ENCODE results near the gene MAPK1. TPM values are rescaled to one million over a fixed set of nuclear protein-coding genes. Genes with fewer than 3 reads are reported as not detected.
"Not testable (repeated sequence)": the region's sequence is repeated elsewhere in the genome, so short reads cannot be mapped to it uniquely, and the experiment has no call there.

The MAPK1 gene
- total RNA-seq, 2 donors from 2014 or later, result 107 to 154 TPM

GRCh38 chr22:21797444-21798221 lies 69.8 kb downstream of the MAPK1 start:
- Mint-ChIP-seq H3K9me3 (no peaks in the 10 kb centered on the region), H3K27me3 (ENCODE audit: low read depth) (no peaks in the 10 kb centered on the region), H3K27ac (no peak overlapping the region), H3K36me3 (ENCODE audit: insufficient read depth in 2 of 2) (peaks cover 7 to 11% of the 10 kb centered on the region in 2 donors), H3K4me1 (ENCODE audit: low read depth) (peaks cover 5% of the 10 kb centered on the region), H3K4me3 (no peak overlapping the region)
- DNase-seq (no peak), ATAC-seq (replicated peaks in 1 of 2) (no peak)

- Mint-ChIP-seq H3K36me3 (ENCODE audit: insufficient read depth in 2 of 2) (peaks cover 7% of the 10 kb centered on the region in 2 donors), H3K4me3 (no peak overlapping the region), H3K9me3 (no peaks in the 10 kb centered on the region), H3K27ac (no peak overlapping the region), H3K4me1 (ENCODE audit: low read depth) (peaks cover 7% of the 10 kb centered on the region), H3K27me3 (ENCODE audit: low read depth) (no peaks in the 10 kb centered on the region)
- DNase-seq, result no peak
- no peak for ATAC-seq (replicated peaks in 1 of 2)
Observed at GRCh38 chr22:21796863-21797262, 70.6 kb downstream of the MAPK1 start.

GRCh38 chr22:21796231-21796630 lies 71.2 kb downstream of the MAPK1 start:
- DNase-seq (no peak), ATAC-seq (replicated peaks in 1 of 2) (no peak)
- Mint-ChIP-seq H3K4me3 (no peak overlapping the region), H3K27me3 (ENCODE audit: low read depth) (no peaks in the 10 kb centered on the region), H3K36me3 (ENCODE audit: insufficient read depth in 2 of 2) (peaks cover 3 to 6% of the 10 kb centered on the region in 2 donors), H3K27ac (no peak overlapping the region), H3K9me3 (no peaks in the 10 kb centered on the region), H3K4me1 (ENCODE audit: low read depth) (peaks cover 13% of the 10 kb centered on the region)

- not testable (repeated sequence) for DNase-seq; ATAC-seq (replicated peaks in 1 of 2); H3K9me3 Mint-ChIP-seq; H3K4me3 Mint-ChIP-seq; H3K27ac Mint-ChIP-seq; H3K36me3 Mint-ChIP-seq (ENCODE audit: insufficient read depth in 2 of 2); H3K27me3 Mint-ChIP-seq (ENCODE audit: low read depth)
- peaks cover 22% of the 10 kb centered on the region for H3K4me1 Mint-ChIP-seq (ENCODE audit: low read depth)
Observed at GRCh38 chr22:21793716-21794115, 73.7 kb downstream of the MAPK1 start.

GRCh38 chr22:21791635-21792625 lies 75.5 kb downstream of the MAPK1 start:
- H3K36me3 Mint-ChIP-seq (ENCODE audit: insufficient read depth in 2 of 2), result peaks cover 2 to 12% of the 10 kb centered on the region in 2 donors
- H3K4me1 Mint-ChIP-seq (ENCODE audit: low read depth), result peaks cover 22% of the 10 kb centered on the region
- DNase-seq (peak; percentile 61 to 71), ATAC-seq (replicated peaks in 1 of 2) (peak; percentile 97)
- H3K9me3 Mint-ChIP-seq, result no peaks in the 10 kb centered on the region
- no peaks in the 10 kb centered on the region for H3K27me3 Mint-ChIP-seq (ENCODE audit: low read depth)
- no peak overlapping the region for H3K27ac Mint-ChIP-seq
- peak overlapping the region; percentile 23 to 38 for H3K4me3 Mint-ChIP-seq

- peaks cover 22% of the 10 kb centered on the region for H3K4me1 Mint-ChIP-seq (ENCODE audit: low read depth)
- H3K27ac Mint-ChIP-seq; H3K27me3 Mint-ChIP-seq (ENCODE audit: low read depth); H3K9me3 Mint-ChIP-seq: not testable (repeated sequence)
- H3K4me3 Mint-ChIP-seq, result peak overlapping the region; percentile 23 to 38
- peaks cover 0 to 13% of the 10 kb centered on the region in 2 donors for H3K36me3 Mint-ChIP-seq (ENCODE audit: insufficient read depth in 2 of 2)
- ATAC-seq (replicated peaks in 1 of 2), result peak; percentile 12
- peak in 1 of 2 donors; percentile 13 for DNase-seq
Observed at GRCh38 chr22:21790849-21791610, 76.4 kb downstream of the MAPK1 start.

GRCh38 chr22:21790359-21790758 lies 77.1 kb downstream of the MAPK1 start:
- peaks cover 22% of the 10 kb centered on the region for H3K4me1 Mint-ChIP-seq (ENCODE audit: low read depth)
- peaks cover 0 to 15% of the 10 kb centered on the region in 2 donors for H3K36me3 Mint-ChIP-seq (ENCODE audit: insufficient read depth in 2 of 2)
- H3K9me3 Mint-ChIP-seq, result no peaks in the 10 kb centered on the region
- H3K4me3 Mint-ChIP-seq, result no peak overlapping the region
- no peak overlapping the region for H3K27ac Mint-ChIP-seq
- H3K27me3 Mint-ChIP-seq (ENCODE audit: low read depth), result no peaks in the 10 kb centered on the region
- DNase-seq (no peak), ATAC-seq (replicated peaks in 1 of 2) (no peak)

GRCh38 chr22:21787565-21787964 lies 79.9 kb downstream of the MAPK1 start:
- H3K4me3 Mint-ChIP-seq, result not testable (repeated sequence)

GRCh38 chr22:21780259-21780658 lies 87.2 kb downstream of the MAPK1 start:
- no peaks in the 10 kb centered on the region for H3K9me3 Mint-ChIP-seq
- no peaks in the 10 kb centered on the region for H3K4me1 Mint-ChIP-seq (ENCODE audit: low read depth)
- DNase-seq, result no peak
- ATAC-seq (replicated peaks in 1 of 2), result no peak
- no peak overlapping the region for H3K4me3 Mint-ChIP-seq
- no peaks in the 10 kb centered on the region for H3K27me3 Mint-ChIP-seq (ENCODE audit: low read depth)
- no peak overlapping the region for H3K27ac Mint-ChIP-seq
- H3K36me3 Mint-ChIP-seq (ENCODE audit: insufficient read depth in 2 of 2), result peaks cover 0 to 19% of the 10 kb centered on the region in 2 donors

More at GRCh38 chr22:21787565-21787964, 79.9 kb downstream of the MAPK1 start:
- ATAC-seq (replicated peaks in 1 of 2); H3K27ac Mint-ChIP-seq; DNase-seq; H3K9me3 Mint-ChIP-seq; H3K27me3 Mint-ChIP-seq (ENCODE audit: low read depth): not testable (repeated sequence)
- Mint-ChIP-seq H3K4me1 (ENCODE audit: low read depth) (peaks cover 22% of the 10 kb centered on the region), H3K36me3 (ENCODE audit: insufficient read depth in 2 of 2) (peaks cover 0 to 20% of the 10 kb centered on the region in 2 donors)

GRCh38 chr22:21779444-21779843 lies 88.0 kb downstream of the MAPK1 start:
- H3K4me1 Mint-ChIP-seq (ENCODE audit: low read depth), result no peaks in the 10 kb centered on the region
- no peak overlapping the region for H3K27ac Mint-ChIP-seq
- DNase-seq (no peak), ATAC-seq (replicated peaks in 1 of 2) (no peak)
- no peak overlapping the region for H3K4me3 Mint-ChIP-seq
- H3K9me3 Mint-ChIP-seq, result no peaks in the 10 kb centered on the region
- H3K27me3 Mint-ChIP-seq (ENCODE audit: low read depth), result no peaks in the 10 kb centered on the region
- H3K36me3 Mint-ChIP-seq (ENCODE audit: insufficient read depth in 2 of 2), result peaks cover 0 to 18% of the 10 kb centered on the region in 2 donors

GRCh38 chr22:21778705-21779363 lies 88.6 kb downstream of the MAPK1 start:
- Mint-ChIP-seq H3K9me3 (no peaks in the 10 kb centered on the region), H3K4me3 (no peak overlapping the region), H3K27me3 (ENCODE audit: low read depth) (no peaks in the 10 kb centered on the region), H3K36me3 (ENCODE audit: insufficient read depth in 2 of 2) (peaks cover 0 to 14% of the 10 kb centered on the region in 2 donors), H3K27ac (no peak overlapping the region), H3K4me1 (ENCODE audit: low read depth) (no peaks in the 10 kb centered on the region)
- DNase-seq (no peak), ATAC-seq (replicated peaks in 1 of 2) (no peak)

GRCh38 chr22:21771631-21771976 lies 95.8 kb downstream of the MAPK1 start:
- Mint-ChIP-seq H3K4me1 (ENCODE audit: low read depth) (peaks cover 22% of the 10 kb centered on the region), H3K4me3 (no peak overlapping the region), H3K27ac (no peak overlapping the region), H3K27me3 (ENCODE audit: low read depth) (no peaks in the 10 kb centered on the region), H3K36me3 (ENCODE audit: insufficient read depth in 2 of 2) (peaks cover 13 to 35% of the 10 kb centered on the region in 2 donors), H3K9me3 (no peaks in the 10 kb centered on the region)
- DNase-seq (no peak), ATAC-seq (replicated peaks in 1 of 2) (no peak)
